ENCODE results near the gene PEX14. TPM values are rescaled to one million over a fixed set of nuclear protein-coding genes. Genes with fewer than 3 reads are reported as not detected.

Gene PEX14
- total RNA-seq, 1 donor from 2014 or later = 17.4 TPM

DNA sequence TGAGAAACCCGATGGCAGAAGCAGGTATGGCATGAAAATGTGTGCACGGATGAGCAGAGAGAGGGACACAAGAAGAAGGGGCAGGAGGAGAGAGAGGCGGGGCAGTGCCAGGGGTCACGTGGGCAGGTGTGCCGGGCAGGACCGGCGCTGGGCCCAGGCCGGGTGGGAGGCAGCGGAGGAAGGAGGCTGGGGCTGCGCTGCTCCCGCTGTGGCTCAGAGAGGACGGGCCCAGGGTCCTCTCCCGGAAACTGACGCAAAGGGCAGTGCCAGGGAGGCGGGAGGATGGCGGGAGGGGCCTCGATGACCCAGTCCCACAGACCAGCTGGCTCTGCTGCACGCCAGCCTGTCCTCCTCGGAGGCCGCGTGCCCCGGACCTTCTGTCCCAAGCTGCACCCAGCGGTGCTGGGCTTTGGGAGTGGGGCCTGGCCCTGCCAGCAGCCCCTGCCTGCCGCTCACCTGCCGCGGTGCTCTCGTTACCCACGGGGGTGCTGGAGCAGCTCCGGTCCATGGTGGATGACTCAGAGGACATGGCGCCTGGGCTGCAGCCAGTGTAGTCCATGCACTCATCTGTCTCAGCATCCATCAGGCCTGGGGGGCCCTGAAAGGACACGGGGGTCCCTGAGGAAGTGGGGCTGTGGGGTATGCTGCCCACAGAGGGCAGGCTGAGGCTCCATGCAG, 167.8 kb downstream of the PEX14 start:
- H3K27ac Mint-ChIP-seq (ENCODE audit: unreplicated experiment) = no peak overlapping the region
- no peaks in the 10 kb centered on the region for H3K27me3 Mint-ChIP-seq (ENCODE audit: low read depth)
- DNase-seq (ENCODE audit: low spot score) = no peak
- TF ChIP-seq CTCF (IDR thresholded peaks at IDR 0.05) = no peak
- H3K4me1 Mint-ChIP-seq (ENCODE audit: low read depth) = peaks cover 4% of the 10 kb centered on the region
- H3K4me3 Mint-ChIP-seq (ENCODE audit: unreplicated experiment) = no peak overlapping the region
- no peaks in the 10 kb centered on the region for H3K9me3 Mint-ChIP-seq (ENCODE audit: low read depth)
- H3K36me3 Mint-ChIP-seq (ENCODE audit: low read depth) = no peaks in the 10 kb centered on the region

DNA sequence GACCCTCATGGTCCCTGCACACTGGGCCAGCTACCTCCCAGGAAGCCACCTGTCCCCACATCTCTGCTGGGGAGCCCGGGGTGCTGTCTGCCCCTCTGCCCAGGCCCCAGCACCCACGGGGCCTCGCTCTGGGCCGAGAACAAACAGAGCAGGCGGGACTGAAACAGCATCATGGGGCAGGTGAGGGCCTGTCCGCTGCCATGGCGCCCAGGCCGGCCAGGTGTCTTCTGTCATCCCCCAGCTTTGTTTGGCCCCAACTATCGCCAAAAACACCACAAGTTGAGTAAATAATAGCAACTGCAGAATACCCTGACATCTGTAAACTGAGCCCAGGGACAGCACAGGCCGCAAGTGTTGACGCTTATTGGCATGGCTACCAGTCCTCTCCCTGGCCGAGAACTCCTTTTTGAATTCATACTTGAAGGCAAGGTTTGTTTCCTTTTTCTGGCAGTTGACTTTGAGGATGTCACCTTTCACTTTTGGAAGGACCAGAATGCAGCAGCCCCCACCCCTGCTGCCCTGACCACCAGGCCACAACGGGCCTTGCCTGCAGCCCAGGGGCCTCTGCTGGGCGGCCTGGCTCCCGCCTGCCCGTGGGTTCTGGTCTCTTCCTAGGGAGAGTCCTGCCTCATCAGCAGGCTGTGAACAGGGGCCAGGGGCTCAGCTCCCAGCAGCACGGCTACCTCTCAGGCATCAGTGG, 169.0 kb downstream of the PEX14 start:
- no peak for DNase-seq (ENCODE audit: low spot score)
- no peaks in the 10 kb centered on the region for H3K9me3 Mint-ChIP-seq (ENCODE audit: low read depth)
- H3K27ac Mint-ChIP-seq (ENCODE audit: unreplicated experiment) = no peak overlapping the region
- no peak overlapping the region for H3K4me3 Mint-ChIP-seq (ENCODE audit: unreplicated experiment)
- no peaks in the 10 kb centered on the region for H3K27me3 Mint-ChIP-seq (ENCODE audit: low read depth)
- no peaks in the 10 kb centered on the region for H3K36me3 Mint-ChIP-seq (ENCODE audit: low read depth)
- H3K4me1 Mint-ChIP-seq (ENCODE audit: low read depth) = no peaks in the 10 kb centered on the region
- no peak for TF ChIP-seq CTCF (IDR thresholded peaks at IDR 0.05)

GRCh38 chr1:10644307-10645128, 169.8 kb downstream of the PEX14 start:
- Mint-ChIP-seq H3K36me3 (ENCODE audit: low read depth) (no peaks in the 10 kb centered on the region), H3K4me1 (ENCODE audit: low read depth) (no peaks in the 10 kb centered on the region), H3K27me3 (ENCODE audit: low read depth) (no peaks in the 10 kb centered on the region)

DNA sequence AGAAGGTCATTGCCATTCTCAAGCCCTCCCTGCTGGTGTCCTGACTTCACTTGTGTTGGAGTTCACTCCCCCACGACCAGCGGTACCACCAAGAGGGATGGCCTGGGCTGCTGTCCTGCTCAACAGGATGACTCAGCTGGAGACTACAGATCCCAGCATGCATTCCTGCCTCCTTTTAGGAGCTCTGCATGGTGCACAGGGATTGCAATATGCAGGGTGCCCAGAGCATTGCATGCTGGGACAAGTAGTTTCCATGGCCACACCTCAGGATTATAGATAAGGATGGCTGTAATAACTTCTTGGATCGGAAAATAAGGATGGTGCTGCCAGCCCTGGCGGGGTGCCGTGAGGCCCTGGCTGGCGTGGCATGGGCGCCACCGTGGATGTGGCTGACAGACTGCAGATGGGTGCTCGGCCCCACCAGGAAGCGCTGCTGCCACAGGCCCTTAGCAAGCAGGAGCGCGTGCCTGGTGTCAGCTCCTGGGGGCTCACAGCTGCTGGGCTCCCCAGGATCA, 171.7 kb downstream of the PEX14 start:
- TF ChIP-seq CTCF (IDR thresholded peaks at IDR 0.05) = no peak
- no peak for DNase-seq (ENCODE audit: low spot score)
- Mint-ChIP-seq H3K27me3 (ENCODE audit: low read depth) (no peaks in the 10 kb centered on the region), H3K4me1 (ENCODE audit: low read depth) (no peaks in the 10 kb centered on the region), H3K9me3 (ENCODE audit: low read depth) (no peaks in the 10 kb centered on the region), H3K4me3 (ENCODE audit: unreplicated experiment) (no peak overlapping the region), H3K27ac (ENCODE audit: unreplicated experiment) (no peak overlapping the region), H3K36me3 (ENCODE audit: low read depth) (no peaks in the 10 kb centered on the region)

More at GRCh38 chr1:10644307-10645128, 169.8 kb downstream of the PEX14 start:
- no peak for TF ChIP-seq CTCF (IDR thresholded peaks at IDR 0.05)
- Mint-ChIP-seq H3K27ac (ENCODE audit: unreplicated experiment) (no peak overlapping the region), H3K9me3 (ENCODE audit: low read depth) (no peaks in the 10 kb centered on the region), H3K4me3 (ENCODE audit: unreplicated experiment) (no peak overlapping the region)
- DNase-seq (ENCODE audit: low spot score) = no peak

Data from chondrocyte (in vitro differentiated cells).